ENCODE measurements around the gene SOX8. TPM values are rescaled to one million over a fixed set of nuclear protein-coding genes. Genes with fewer than 3 reads are reported as not detected.

SOX8 gene
- total RNA-seq, 6 experiments from 2014 or later = 0.05 to 0.07 TPM; not detected in 4

DNA sequence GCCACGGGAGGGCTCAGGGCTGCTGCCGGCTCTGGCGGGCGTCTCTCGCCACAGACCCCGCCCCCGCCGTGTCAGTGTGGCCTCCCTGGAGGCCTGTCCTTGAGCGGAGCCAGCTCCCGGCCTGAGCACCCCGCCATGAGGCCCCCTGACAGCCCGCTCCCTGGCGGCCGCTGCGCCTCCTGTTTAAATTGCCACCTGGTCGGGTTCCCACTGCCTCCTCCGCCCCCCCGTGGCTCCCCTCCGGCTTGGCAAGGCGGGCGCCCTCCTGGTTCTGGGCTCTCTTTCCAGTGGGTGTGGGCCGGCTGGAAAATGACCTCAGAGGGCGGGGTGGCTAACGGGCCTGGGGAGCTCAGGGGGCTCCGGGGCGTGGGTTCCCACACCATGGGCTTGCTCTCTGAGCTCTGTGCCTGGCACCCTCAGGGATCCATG lies 48.9 kb downstream of the SOX8 start:
- H3K9me3 Mint-ChIP-seq = no peaks in the 10 kb centered on the region
- H3K27ac Mint-ChIP-seq = no peak overlapping the region
- no peak for DNase-seq
- no peak overlapping the region for H3K4me3 Mint-ChIP-seq
- no peaks in the 10 kb centered on the region for H3K4me1 Mint-ChIP-seq (ENCODE audit: low read depth)
- peak; percentile 16; the same call in 1 of the 2 replicates for TF ChIP-seq CTCF (IDR thresholded peaks at IDR 0.05)
- no peaks in the 10 kb centered on the region for H3K36me3 Mint-ChIP-seq (ENCODE audit: low read depth)
- H3K27me3 Mint-ChIP-seq (ENCODE audit: insufficient read depth) = peaks cover 17% of the 10 kb centered on the region; the same call in 1 of the 2 replicates

- Mint-ChIP-seq H3K27me3 (ENCODE audit: insufficient read depth) (peaks cover 16% of the 10 kb centered on the region; the same call in 1 of the 2 replicates), H3K9me3 (no peaks in the 10 kb centered on the region), H3K4me1 (ENCODE audit: low read depth) (no peaks in the 10 kb centered on the region), H3K36me3 (ENCODE audit: low read depth) (no peaks in the 10 kb centered on the region), H3K27ac (no peak overlapping the region), H3K4me3 (no peak overlapping the region)
- TF ChIP-seq CTCF (IDR thresholded peaks at IDR 0.05) = no peak
- DNase-seq = no peak
Observed at GRCh38 chr16:1031666-1032065, 50.1 kb downstream of the SOX8 start.

GRCh38 chr16:1032607-1033006 lies 51.0 kb downstream of the SOX8 start:
- no peak for TF ChIP-seq CTCF (IDR thresholded peaks at IDR 0.05)
- H3K36me3 Mint-ChIP-seq (ENCODE audit: low read depth) = no peaks in the 10 kb centered on the region
- no peak for DNase-seq
- H3K27me3 Mint-ChIP-seq (ENCODE audit: insufficient read depth) = peaks cover 17% of the 10 kb centered on the region; the same call in 1 of the 2 replicates
- H3K4me3 Mint-ChIP-seq = no peak overlapping the region
- no peak overlapping the region for H3K27ac Mint-ChIP-seq
- H3K4me1 Mint-ChIP-seq (ENCODE audit: low read depth) = no peaks in the 10 kb centered on the region
- no peaks in the 10 kb centered on the region for H3K9me3 Mint-ChIP-seq

GRCh38 chr16:1033128-1033679 lies 51.6 kb downstream of the SOX8 start:
- H3K9me3 Mint-ChIP-seq = no peaks in the 10 kb centered on the region
- no peak for DNase-seq
- no peaks in the 10 kb centered on the region for H3K36me3 Mint-ChIP-seq (ENCODE audit: low read depth)
- H3K4me3 Mint-ChIP-seq = no peak overlapping the region
- H3K27me3 Mint-ChIP-seq (ENCODE audit: insufficient read depth) = peaks cover 17% of the 10 kb centered on the region
- no peaks in the 10 kb centered on the region for H3K4me1 Mint-ChIP-seq (ENCODE audit: low read depth)
- TF ChIP-seq CTCF (IDR thresholded peaks at IDR 0.05) = no peak
- H3K27ac Mint-ChIP-seq = no peak overlapping the region

GRCh38 chr16:1034230-1035065 lies 52.9 kb downstream of the SOX8 start:
- peaks cover 12% of the 10 kb centered on the region for H3K27me3 Mint-ChIP-seq (ENCODE audit: insufficient read depth)
- H3K27ac Mint-ChIP-seq = no peak overlapping the region
- no peaks in the 10 kb centered on the region for H3K4me1 Mint-ChIP-seq (ENCODE audit: low read depth)
- TF ChIP-seq CTCF (IDR thresholded peaks at IDR 0.05) = no peak
- H3K36me3 Mint-ChIP-seq (ENCODE audit: low read depth) = no peaks in the 10 kb centered on the region
- H3K9me3 Mint-ChIP-seq = no peaks in the 10 kb centered on the region
- DNase-seq = no peak
- no peak overlapping the region for H3K4me3 Mint-ChIP-seq

Data from HFFc6 (cell line).